ENCODE results near the gene CNTN3.

CNTN3 gene

DNA sequence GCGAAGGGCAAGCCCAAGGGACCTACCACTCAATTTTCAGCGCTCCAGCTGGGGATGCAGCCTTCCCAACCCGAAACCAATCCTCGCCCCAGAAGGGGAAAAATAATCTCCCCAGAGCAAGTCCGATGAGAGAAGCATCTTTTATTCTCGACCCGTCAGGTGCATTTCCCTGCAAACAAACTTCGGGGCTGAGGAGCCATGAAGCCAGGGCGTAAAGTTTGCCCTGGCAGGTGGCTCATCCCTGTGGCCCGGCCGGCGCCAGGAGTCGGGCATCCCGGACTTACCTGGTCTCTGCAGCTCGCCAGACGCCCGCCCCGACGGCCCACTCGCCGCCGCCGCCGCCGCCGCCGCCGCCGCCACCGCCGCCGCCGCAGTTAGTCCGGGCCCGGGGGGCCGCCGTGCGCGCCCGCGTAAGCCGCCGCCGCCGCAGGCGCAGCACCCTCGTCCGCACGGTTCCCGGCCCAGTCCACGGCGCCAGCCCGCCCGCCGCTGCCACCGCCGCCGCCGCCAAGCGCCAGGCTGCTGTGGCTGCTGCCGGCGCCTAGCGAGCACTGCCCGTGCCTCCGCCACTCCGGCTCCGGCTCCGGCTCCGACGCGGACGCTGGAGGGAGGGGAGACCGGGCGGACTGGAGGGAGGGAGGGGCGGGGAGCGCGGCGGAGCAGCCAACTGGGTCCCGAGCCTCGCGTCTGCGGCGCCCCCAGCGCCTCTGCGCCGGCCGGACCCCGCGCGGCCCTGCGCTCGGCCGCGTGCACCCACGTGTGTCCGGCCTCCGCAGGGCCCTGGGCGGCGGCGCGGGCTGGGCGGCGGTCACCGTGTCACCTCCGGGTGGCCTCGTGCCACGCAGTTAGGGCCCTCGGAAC is at the start of gene CNTN3:
Gene CNTN3 (minus strand): TSS at position 553 of the 861 bp plus-strand sequence. CDS start 93,547 bp downstream, outside the sequence.
- no peak for DNase-seq

DNA sequence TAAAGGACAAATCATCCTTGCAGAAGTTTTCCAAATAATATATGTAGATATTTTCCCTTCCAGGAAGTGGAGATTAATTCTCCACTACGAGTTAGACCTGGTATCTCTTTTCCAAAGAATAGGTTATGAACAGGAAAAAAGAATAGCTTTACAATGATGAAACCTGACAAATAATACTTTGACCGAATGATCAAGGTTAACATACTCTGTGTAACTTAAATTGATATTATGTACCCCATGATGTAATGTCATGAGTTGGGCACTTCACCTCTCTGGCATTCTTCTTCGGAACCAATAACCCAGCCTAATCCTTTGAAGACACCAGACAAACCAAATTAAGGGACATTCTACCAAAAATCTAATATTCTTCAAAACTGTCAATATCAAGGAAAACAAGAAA is 48.7 kb upstream of the CNTN3 start:
- no peak for DNase-seq

GRCh38 chr3:74661672-74662071 is 47.2 kb upstream of the CNTN3 start:
- DNase-seq, result no peak

- no peak for DNase-seq
Measured at GRCh38 chr3:74651885-74652284, 37.4 kb upstream of the CNTN3 start.

DNA sequence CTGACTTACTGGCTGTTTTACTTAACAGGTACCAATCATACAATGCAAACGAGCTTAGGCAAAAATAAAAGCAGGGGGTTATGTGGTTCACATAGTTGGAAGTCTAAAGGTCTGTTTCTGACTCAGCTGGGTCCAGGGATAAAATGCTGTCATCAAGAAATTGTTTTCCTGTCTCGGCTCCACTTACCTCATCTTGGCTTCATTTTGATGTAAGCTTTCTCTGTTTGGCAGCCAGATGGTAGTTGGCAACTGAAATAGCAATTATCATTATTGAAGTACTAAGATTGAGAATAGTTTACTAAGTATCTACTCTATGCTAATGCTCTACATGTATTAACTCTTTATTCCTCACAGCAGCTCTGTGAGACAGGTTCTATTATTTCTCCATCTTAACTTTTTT is 36.8 kb upstream of the CNTN3 start:
- no peak for DNase-seq

DNA sequence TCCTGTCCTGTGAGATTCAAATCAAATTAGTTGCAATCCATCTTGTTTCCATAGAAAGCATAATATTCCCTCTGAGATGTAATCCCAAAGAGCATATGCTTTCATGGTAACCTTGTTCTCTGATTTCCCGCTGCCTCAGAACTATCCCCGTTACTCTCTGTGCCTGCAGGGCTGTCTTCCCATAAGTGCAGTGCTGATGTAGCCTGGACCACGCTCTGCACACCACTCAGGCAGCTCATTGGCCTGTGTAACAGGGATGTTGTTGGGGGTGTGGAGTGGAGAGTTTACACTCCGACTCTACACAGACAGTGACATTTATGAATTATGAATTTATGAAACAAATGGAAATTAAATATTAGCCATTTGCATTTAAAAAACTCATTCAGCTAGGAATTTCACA is 33.6 kb upstream of the CNTN3 start:
- DNase-seq, result no peak

- no peak for DNase-seq
Measured at GRCh38 chr3:74646094-74646493, 31.6 kb upstream of the CNTN3 start.

DNA sequence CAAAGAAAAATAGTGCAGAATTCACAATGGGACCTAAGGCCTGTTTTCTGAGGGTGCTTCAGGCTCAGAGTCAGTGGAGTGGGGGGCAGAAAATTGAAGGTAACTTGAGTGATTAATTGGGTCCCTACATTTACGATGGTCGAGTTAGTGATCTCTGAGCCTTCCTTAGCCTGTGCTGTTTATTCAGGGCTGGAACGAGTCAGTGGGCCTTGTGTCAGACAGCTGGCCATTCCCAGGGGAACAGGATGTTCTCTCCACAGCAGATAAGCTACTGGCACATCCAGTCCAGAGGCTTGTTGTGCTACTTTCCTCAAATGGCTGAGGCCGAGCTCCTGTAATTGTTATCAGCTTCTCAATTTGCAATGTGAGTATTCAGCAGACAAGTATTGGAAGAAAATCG is 29.2 kb upstream of the CNTN3 start:
- DNase-seq, result no peak

- no peak for DNase-seq
Measured at GRCh38 chr3:74642876-74643275, 28.4 kb upstream of the CNTN3 start.

DNA sequence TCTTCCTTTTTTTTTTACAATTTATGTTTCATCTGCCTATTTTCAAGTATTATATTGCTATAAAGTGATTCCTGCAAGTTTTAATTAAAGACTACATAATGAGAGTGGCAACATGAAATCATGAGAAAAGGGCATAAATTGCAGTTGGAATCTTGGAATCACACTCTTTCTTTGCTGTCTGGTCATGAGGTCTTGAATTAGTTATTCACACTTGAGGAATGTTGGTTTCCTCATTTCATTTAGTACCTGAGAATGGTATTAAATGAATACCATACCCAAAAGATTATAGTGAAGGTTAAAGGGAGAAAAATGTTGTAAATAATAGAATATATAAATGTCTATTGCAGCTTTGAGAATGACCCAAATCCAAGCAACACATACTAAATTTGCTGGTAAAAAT is 25.8 kb upstream of the CNTN3 start:
- no peak for DNase-seq

DNA sequence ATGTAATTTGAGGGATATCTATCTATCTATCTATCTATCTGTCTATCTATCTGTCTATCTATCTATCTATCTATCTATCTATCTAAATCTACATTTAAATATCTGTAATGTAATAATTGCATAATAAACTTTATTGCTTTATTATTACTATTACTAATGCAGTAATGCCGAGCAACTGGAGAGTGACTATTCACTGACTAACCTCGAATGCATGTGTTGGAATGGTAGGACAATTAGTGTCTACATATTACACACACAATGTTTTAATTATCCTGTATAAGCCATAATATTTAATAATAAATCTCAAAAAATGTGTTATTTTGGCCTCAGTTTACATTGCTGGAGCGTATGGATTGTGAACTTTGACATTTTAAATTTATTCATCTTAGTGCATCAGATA is 25.2 kb upstream of the CNTN3 start:
- DNase-seq, result no peak

GRCh38 chr3:74636981-74637380 is 22.5 kb upstream of the CNTN3 start:
- DNase-seq, result no peak

- no peak for DNase-seq
Measured at GRCh38 chr3:74633021-74633420, 18.6 kb upstream of the CNTN3 start.

- no peak for DNase-seq
Measured at GRCh38 chr3:74631351-74632140, 17.1 kb upstream of the CNTN3 start.

DNA sequence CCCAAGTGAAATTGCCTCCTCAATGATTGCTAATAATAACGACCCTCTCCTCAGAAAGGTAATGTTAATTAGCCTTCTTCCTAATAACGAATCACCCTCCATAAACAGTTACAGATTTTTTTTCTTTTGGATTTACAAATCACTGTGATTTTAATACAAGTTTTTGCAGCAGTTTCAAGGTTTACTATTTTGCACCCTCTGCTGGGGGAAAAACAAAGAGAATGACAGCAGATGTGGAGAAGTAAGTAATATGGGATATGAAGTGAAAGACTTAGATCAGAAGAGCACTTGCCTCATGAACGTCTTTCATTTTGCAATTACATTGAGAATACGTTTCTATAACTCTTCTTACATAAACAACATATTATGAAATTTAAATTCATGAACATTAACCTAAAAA is 16.1 kb upstream of the CNTN3 start:
- DNase-seq, result no peak

GRCh38 chr3:74626011-74626410 is 11.6 kb upstream of the CNTN3 start:
- DNase-seq, result no peak

DNA sequence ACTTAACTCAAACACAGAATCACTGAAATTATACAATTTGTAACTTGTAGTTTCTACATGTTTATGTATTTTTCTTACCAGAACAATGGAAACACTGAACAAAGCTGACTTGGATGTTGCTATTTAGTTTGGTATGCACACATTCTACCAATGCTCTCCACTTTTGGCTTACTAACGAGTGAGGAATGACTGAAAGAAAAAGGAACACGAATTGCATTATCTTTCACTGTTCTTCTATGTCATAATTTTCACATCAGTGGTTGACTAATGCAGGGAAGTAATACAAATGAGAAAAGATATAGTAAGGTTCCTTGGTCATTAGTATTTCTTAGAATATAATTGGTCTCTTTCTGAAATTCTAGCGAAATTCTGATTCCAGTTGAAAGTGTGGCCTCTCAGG is 9.8 kb upstream of the CNTN3 start:
- no peak for DNase-seq

- no peak for DNase-seq
Measured at GRCh38 chr3:74623261-74623836, 8.9 kb upstream of the CNTN3 start.

- DNase-seq, result no peak
Measured at GRCh38 chr3:74621581-74621980, 7.1 kb upstream of the CNTN3 start.

- no peak for DNase-seq
Measured at GRCh38 chr3:74617776-74618175, 3.3 kb upstream of the CNTN3 start.

- no peak for DNase-seq
Measured at GRCh38 chr3:74613521-74614106, 845 bp downstream of the CNTN3 start.

DNA sequence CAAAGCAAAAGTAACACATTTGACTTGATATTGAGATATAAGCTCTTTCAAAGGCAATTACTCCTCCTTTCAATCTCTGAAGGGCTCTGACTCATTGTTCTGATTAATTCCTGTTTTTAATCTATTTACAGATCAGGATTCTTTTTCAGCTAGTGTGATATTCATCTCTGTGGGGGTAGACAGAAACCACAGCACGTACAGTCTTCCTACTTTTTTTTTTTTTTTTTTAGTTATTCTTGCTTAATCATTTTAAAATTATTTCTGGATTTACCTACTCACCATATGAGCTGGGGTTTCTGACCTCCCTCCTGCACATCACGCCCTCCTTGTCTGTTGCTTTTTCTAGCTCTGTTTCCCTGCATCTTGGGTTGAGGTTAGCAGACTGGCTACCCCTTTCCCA is 1.4 kb downstream of the CNTN3 start:
- no peak for DNase-seq

DNA sequence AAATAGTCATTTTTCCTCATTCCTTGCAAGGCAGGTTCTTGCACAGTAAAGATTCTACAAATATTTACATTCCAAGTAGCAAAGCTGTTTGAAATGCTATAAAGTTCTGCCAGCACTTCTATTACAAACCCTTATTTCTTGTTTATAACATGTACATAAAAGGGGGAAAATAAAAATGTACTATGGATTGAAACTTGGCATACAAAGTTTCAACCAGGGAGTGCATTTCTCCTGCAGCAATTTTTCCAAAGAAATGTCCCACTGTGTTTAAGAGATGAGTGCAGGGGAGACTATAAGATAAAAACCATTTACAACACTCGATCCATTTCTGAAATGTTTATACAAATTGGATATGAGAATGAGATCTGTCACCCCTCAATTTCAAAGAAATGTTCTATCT is 3.3 kb downstream of the CNTN3 start:
- DNase-seq, result no peak

DNA sequence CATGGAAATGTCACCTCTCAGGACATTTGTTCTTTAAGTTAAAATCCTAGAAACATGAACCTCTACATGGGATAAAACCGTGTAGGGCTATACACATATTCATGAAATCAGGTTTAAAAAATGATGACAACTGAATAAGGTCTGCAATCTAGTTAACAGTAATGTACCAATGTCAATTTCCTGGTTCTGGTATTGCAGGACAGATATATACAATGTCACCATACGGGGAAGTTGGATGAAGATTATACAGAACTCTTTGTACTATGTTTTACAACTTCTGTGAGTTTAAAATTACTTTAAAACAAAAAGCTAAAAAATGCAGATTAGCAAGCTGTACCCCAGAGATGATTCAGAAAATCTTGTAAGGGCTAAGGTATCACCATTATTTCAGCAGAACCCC is 6.7 kb downstream of the CNTN3 start:
- no peak for DNase-seq

Measured in CD4-positive, alpha-beta T cell treated with Interleukin-4 for 4 hours (primary cell).